ENCODE results near the gene MEI1.

DNA sequence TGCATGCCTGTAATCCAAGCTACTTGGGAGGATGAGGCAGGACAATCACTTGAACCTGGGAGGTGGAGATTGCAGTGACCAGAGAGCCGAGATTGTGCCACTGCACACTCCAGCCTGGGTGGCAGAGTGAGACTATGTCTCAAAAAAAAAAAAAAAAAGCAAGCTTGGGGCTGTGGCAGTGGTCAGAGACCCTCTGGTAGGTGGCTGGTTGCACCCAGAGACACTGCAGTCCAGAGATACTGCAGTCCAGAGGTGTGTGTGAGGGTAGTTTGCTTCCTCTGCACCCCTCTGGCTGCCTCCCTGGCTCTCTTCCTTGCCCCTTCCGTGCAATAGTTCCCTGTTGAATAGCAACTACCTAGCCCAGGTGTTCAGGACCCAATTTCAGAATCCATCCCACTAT lies 99.4 kb downstream of the MEI1 start:
- TF ChIP-seq EP300 (conservative IDR thresholded peaks at IDR 0.05; ENCODE audit: poor library complexity, severe bottlenecking) = no peak
- TF ChIP-seq MXI1 (conservative IDR thresholded peaks at IDR 0.05; ENCODE audit: poor library complexity, severe bottlenecking) = no peak
- TF ChIP-seq, protein P1, sequence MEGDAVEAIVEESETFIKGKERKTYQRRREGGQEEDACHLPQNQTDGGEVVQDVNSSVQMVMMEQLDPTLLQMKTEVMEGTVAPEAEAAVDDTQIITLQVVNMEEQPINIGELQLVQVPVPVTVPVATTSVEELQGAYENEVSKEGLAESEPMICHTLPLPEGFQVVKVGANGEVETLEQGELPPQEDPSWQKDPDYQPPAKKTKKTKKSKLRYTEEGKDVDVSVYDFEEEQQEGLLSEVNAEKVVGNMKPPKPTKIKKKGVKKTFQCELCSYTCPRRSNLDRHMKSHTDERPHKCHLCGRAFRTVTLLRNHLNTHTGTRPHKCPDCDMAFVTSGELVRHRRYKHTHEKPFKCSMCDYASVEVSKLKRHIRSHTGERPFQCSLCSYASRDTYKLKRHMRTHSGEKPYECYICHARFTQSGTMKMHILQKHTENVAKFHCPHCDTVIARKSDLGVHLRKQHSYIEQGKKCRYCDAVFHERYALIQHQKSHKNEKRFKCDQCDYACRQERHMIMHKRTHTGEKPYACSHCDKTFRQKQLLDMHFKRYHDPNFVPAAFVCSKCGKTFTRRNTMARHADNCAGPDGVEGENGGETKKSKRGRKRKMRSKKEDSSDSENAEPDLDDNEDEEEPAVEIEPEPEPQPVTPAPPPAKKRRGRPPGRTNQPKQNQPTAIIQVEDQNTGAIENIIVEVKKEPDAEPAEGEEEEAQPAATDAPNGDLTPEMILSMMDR (IDR thresholded peaks at IDR 0.05; ENCODE audit: poor library complexity, severe bottlenecking) = no peak
